Immature natural killer cell (primary cell): Measurements from ENCODE around the gene DNM2. TPM values are rescaled to one million over a fixed set of nuclear protein-coding genes. Genes with fewer than 3 reads are reported as not detected.

Experiments used
- DNase-seq, 3 donors: peaks; one replicate each; pipeline ENCODE4 v3.0.0; 2022; ENCODE audit warnings: mixed read lengths in 1 of 3
- H3K27ac Mint-ChIP-seq, 6 donors: one replicate each; pipeline ENCODE4 v1.8.0; 2020; ENCODE audit warnings: mixed read lengths in 6 of 6, mild to moderate bottlenecking in 5 of 6, inconsistent platforms in 4 of 6, moderate library complexity in 3 of 6
- H3K27me3 Mint-ChIP-seq, 3 donors: one replicate each; pipeline ENCODE4 v1.8.0; 2020 to 2021; ENCODE audit warnings: low read depth in 3 of 3, mild to moderate bottlenecking in 3 of 3, mixed read lengths in 3 of 3, moderate library complexity in 3 of 3, inconsistent platforms in 1 of 3
- H3K36me3 Mint-ChIP-seq, 3 donors: one replicate each; pipeline ENCODE4 v1.8.0; 2020; ENCODE audit warnings: mixed read lengths in 3 of 3, inconsistent platforms in 2 of 3, mild to moderate bottlenecking in 2 of 3
- H3K4me1 Mint-ChIP-seq, 2 donors: one replicate each; pipeline ENCODE4 v1.8.0; 2020; ENCODE audit warnings: inconsistent platforms in 2 of 2, mild to moderate bottlenecking in 2 of 2, mixed read lengths in 2 of 2, moderate library complexity in 1 of 2
- H3K4me3 Mint-ChIP-seq, 5 donors: one replicate each; pipeline ENCODE4 v1.8.0; 2020; ENCODE audit warnings: mild to moderate bottlenecking in 5 of 5, mixed read lengths in 5 of 5, inconsistent platforms in 3 of 5, moderate library complexity in 3 of 5
- H3K9me3 Mint-ChIP-seq, 6 donors: one replicate each; pipeline ENCODE4 v1.8.0; 2020; ENCODE audit warnings: mild to moderate bottlenecking in 6 of 6, mixed read lengths in 6 of 6, inconsistent platforms in 4 of 6, moderate library complexity in 3 of 6
- polyA plus RNA-seq, 3 donors: library from polyadenylated mRNA; unstranded; fragments of 300-500 nt; fragmentation: Illumina TruSeq; gene quantifications; one replicate each; pipeline ENCODE4 v1.2.3, GENCODE V29; 2021

The DNM2 gene
- polyA plus RNA-seq, 3 donors from 2014 or later, result 62.9 to 170 (median 92.7) TPM

GRCh38 chr19:10766671-10767201 lies 48.9 kb downstream of the DNM2 start:
- Mint-ChIP-seq H3K4me1 (peaks cover 72% of the 10 kb centered on the region in 2 donors), H3K36me3 (peaks cover 0 to 6% (median under 1%) of the 10 kb centered on the region in 3 donors), H3K27ac (peak overlapping the region in 5 of 6 donors; percentile 10 to 94 (median 60)), H3K4me3 (no peak overlapping the region), H3K9me3 (no peaks in the 10 kb centered on the region), H3K27me3 (peaks cover 0 to 17% (median 6%) of the 10 kb centered on the region in 3 donors)
- no peak for DNase-seq

GRCh38 chr19:10767726-10768125 lies 49.8 kb downstream of the DNM2 start:
- Mint-ChIP-seq H3K27me3 (peaks cover 0 to 19% (median 6%) of the 10 kb centered on the region in 3 donors), H3K4me1 (peaks cover 62 to 64% of the 10 kb centered on the region in 2 donors), H3K9me3 (no peaks in the 10 kb centered on the region), H3K36me3 (peaks cover 0 to 6% (median 0%) of the 10 kb centered on the region in 3 donors), H3K4me3 (no peak overlapping the region), H3K27ac (peak overlapping the region in 3 of 6 donors; percentile 23 to 73 (median 45))
- no peak for DNase-seq

- H3K4me1 Mint-ChIP-seq, result peaks cover 56 to 58% of the 10 kb centered on the region in 2 donors
- peak overlapping the region; percentile 56 to 76 (median 66) for H3K27ac Mint-ChIP-seq
- H3K9me3 Mint-ChIP-seq, result no peaks in the 10 kb centered on the region
- H3K36me3 Mint-ChIP-seq, result peaks cover 0 to 6% (median 0%) of the 10 kb centered on the region in 3 donors
- no peak for DNase-seq
- H3K4me3 Mint-ChIP-seq, result no peak overlapping the region
- peaks cover 0 to 17% (median 6%) of the 10 kb centered on the region in 3 donors for H3K27me3 Mint-ChIP-seq
Measured at GRCh38 chr19:10768369-10768768, 50.5 kb downstream of the DNM2 start.

- no peak overlapping the region for H3K4me3 Mint-ChIP-seq
- peaks cover 50 to 52% of the 10 kb centered on the region in 2 donors for H3K4me1 Mint-ChIP-seq
- no peaks in the 10 kb centered on the region for H3K9me3 Mint-ChIP-seq
- peaks cover 0 to 16% (median 6%) of the 10 kb centered on the region in 3 donors for H3K27me3 Mint-ChIP-seq
- DNase-seq, result no peak
- peaks cover 0 to 6% (median 0%) of the 10 kb centered on the region in 3 donors for H3K36me3 Mint-ChIP-seq
- H3K27ac Mint-ChIP-seq, result peak overlapping the region; percentile 60 to 82 (median 72)
Measured at GRCh38 chr19:10768936-10769335, 51.1 kb downstream of the DNM2 start.

- peaks cover 0 to 9% (median 6%) of the 10 kb centered on the region in 3 donors for H3K27me3 Mint-ChIP-seq
- H3K4me1 Mint-ChIP-seq, result peaks cover 41 to 43% of the 10 kb centered on the region in 2 donors
- H3K9me3 Mint-ChIP-seq, result no peaks in the 10 kb centered on the region
- peak in 1 of 3 donors; percentile 27 for DNase-seq
- H3K4me3 Mint-ChIP-seq, result no peak overlapping the region
- H3K27ac Mint-ChIP-seq, result peak overlapping the region; percentile 36 to 82 (median 76)
- peaks cover 0 to 6% (median 0%) of the 10 kb centered on the region in 3 donors for H3K36me3 Mint-ChIP-seq
Measured at GRCh38 chr19:10769533-10770491, 51.9 kb downstream of the DNM2 start.

- Mint-ChIP-seq H3K36me3 (peaks cover 3 to 19% (median 14%) of the 10 kb centered on the region in 3 donors), H3K4me3 (no peak overlapping the region)
Measured at GRCh38 chr19:10773969-10774368, 56.1 kb downstream of the DNM2 start.

GRCh38 chr19:10774893-10775292 lies 57.0 kb downstream of the DNM2 start:
- Mint-ChIP-seq H3K4me3 (no peak overlapping the region), H3K36me3 (peaks cover 3 to 19% (median 14%) of the 10 kb centered on the region in 3 donors), H3K27me3 (peaks cover 0 to 8% (median 0%) of the 10 kb centered on the region in 3 donors), H3K27ac (peak overlapping the region in 3 of 6 donors; percentile 23 to 51 (median 45)), H3K4me1 (peaks cover 17 to 24% of the 10 kb centered on the region in 2 donors), H3K9me3 (no peaks in the 10 kb centered on the region)
- no peak for DNase-seq

More at GRCh38 chr19:10773969-10774368, 56.1 kb downstream of the DNM2 start:
- H3K27me3 Mint-ChIP-seq, result peaks cover 0 to 8% (median 0%) of the 10 kb centered on the region in 3 donors
- no peak for DNase-seq
- peak overlapping the region in 3 of 6 donors; percentile 16 to 30 (median 29) for H3K27ac Mint-ChIP-seq
- peaks cover 25 to 32% of the 10 kb centered on the region in 2 donors for H3K4me1 Mint-ChIP-seq
- no peaks in the 10 kb centered on the region for H3K9me3 Mint-ChIP-seq

GRCh38 chr19:10776900-10777650 lies 59.2 kb downstream of the DNM2 start:
- DNase-seq, result no peak
- H3K4me1 Mint-ChIP-seq, result peaks cover 13 to 18% of the 10 kb centered on the region in 2 donors
- H3K9me3 Mint-ChIP-seq, result no peaks in the 10 kb centered on the region
- H3K36me3 Mint-ChIP-seq, result peaks cover 10 to 25% (median 13%) of the 10 kb centered on the region in 3 donors
- peaks cover 0 to 6% (median 3%) of the 10 kb centered on the region in 3 donors for H3K27me3 Mint-ChIP-seq
- peak overlapping the region in 4 of 5 donors; percentile 42 to 49 (median 47) for H3K4me3 Mint-ChIP-seq
- peak overlapping the region; percentile 62 to 95 (median 84) for H3K27ac Mint-ChIP-seq

GRCh38 chr19:10780368-10780767 lies 62.5 kb downstream of the DNM2 start:
- DNase-seq, result no peak
- Mint-ChIP-seq H3K4me3 (no peak overlapping the region), H3K9me3 (no peaks in the 10 kb centered on the region), H3K27ac (peak overlapping the region in 3 of 6 donors; percentile 23 to 59 (median 34)), H3K27me3 (peaks cover 0 to 6% (median 5%) of the 10 kb centered on the region in 3 donors), H3K36me3 (peaks cover 14 to 37% (median 21%) of the 10 kb centered on the region in 3 donors), H3K4me1 (peaks cover 19 to 23% of the 10 kb centered on the region in 2 donors)

GRCh38 chr19:10782795-10783194 lies 64.9 kb downstream of the DNM2 start:
- no peaks in the 10 kb centered on the region for H3K9me3 Mint-ChIP-seq
- H3K36me3 Mint-ChIP-seq, result peaks cover 14 to 44% (median 24%) of the 10 kb centered on the region in 3 donors
- no peak overlapping the region for H3K4me3 Mint-ChIP-seq
- peaks cover 0 to 6% (median 5%) of the 10 kb centered on the region in 3 donors for H3K27me3 Mint-ChIP-seq
- no peak for DNase-seq
- H3K27ac Mint-ChIP-seq, result peak overlapping the region in 4 of 6 donors; percentile 5 to 72 (median 34)
- peaks cover 7 to 10% of the 10 kb centered on the region in 2 donors for H3K4me1 Mint-ChIP-seq

- H3K27ac Mint-ChIP-seq, result peak overlapping the region in 3 of 6 donors; percentile 23 to 50 (median 49)
- peaks cover 7 to 10% of the 10 kb centered on the region in 2 donors for H3K4me1 Mint-ChIP-seq
- no peak overlapping the region for H3K4me3 Mint-ChIP-seq
- H3K9me3 Mint-ChIP-seq, result no peaks in the 10 kb centered on the region
- H3K27me3 Mint-ChIP-seq, result peaks cover 0 to 8% (median 5%) of the 10 kb centered on the region in 3 donors
- DNase-seq, result no peak
- peaks cover 14 to 40% (median 20%) of the 10 kb centered on the region in 3 donors for H3K36me3 Mint-ChIP-seq
Measured at GRCh38 chr19:10784257-10784656, 66.4 kb downstream of the DNM2 start.

GRCh38 chr19:10788146-10788545 lies 70.3 kb downstream of the DNM2 start:
- Mint-ChIP-seq H3K4me3 (no peak overlapping the region), H3K27ac (peak overlapping the region in 3 of 6 donors; percentile 32 to 72 (median 49)), H3K9me3 (no peaks in the 10 kb centered on the region), H3K4me1 (peaks cover 3 to 9% of the 10 kb centered on the region in 2 donors), H3K27me3 (peaks cover 0 to 7% (median 3%) of the 10 kb centered on the region in 3 donors), H3K36me3 (peaks cover 14 to 26% (median 14%) of the 10 kb centered on the region in 3 donors)
- DNase-seq, result no peak

- peaks cover 15 to 27% (median 15%) of the 10 kb centered on the region in 3 donors for H3K36me3 Mint-ChIP-seq
- H3K4me3 Mint-ChIP-seq, result no peak overlapping the region
- peaks cover 15 to 21% of the 10 kb centered on the region in 2 donors for H3K4me1 Mint-ChIP-seq
- H3K27me3 Mint-ChIP-seq, result peaks cover 0 to 4% (median 1%) of the 10 kb centered on the region in 3 donors
- peak overlapping the region in 1 of 6 donors; percentile 45 for H3K27ac Mint-ChIP-seq
- no peak for DNase-seq
- H3K9me3 Mint-ChIP-seq, result no peaks in the 10 kb centered on the region
Measured at GRCh38 chr19:10789866-10790265, 72.0 kb downstream of the DNM2 start.
